NT2/D1 (cell line): ENCODE data around the gene TENM4.
A peak's percentile ranks its signal among the peaks of the same experiment; 100 is the strongest.
"Not testable (repeated sequence)": the region's sequence is repeated elsewhere in the genome, so short reads cannot be mapped to it uniquely, and the experiment has no call there.

Source experiments
- DNase-seq: peaks from one replicate; pipeline ENCODE4 v3.0.0-alpha.2; 2011; ENCODE audit warnings: low read depth, low spot score
- H3K27me3 ChIP-seq: 2 replicates; pipeline ENCODE4 v1.6.0; 2011; ENCODE audit warnings: mild to moderate bottlenecking; ENCODE audit not compliant: insufficient read length, insufficient read depth
- H3K36me3 ChIP-seq: 2 replicates; pipeline ENCODE4 v1.6.1; 2011; ENCODE audit warnings: mild to moderate bottlenecking, low read length, mixed read lengths; ENCODE audit not compliant: insufficient read depth, insufficient read length
- H3K4me1 ChIP-seq: 2 replicates; pipeline ENCODE4 v1.5.1; 2011; ENCODE audit not compliant: insufficient read depth, insufficient read length
- H3K4me3 ChIP-seq: 2 replicates; pipeline ENCODE4 v1.5.1; 2011; ENCODE audit warnings: low read depth; ENCODE audit not compliant: insufficient read length
- H3K9ac ChIP-seq: 2 replicates; pipeline ENCODE4 v1.6.0; 2011; ENCODE audit warnings: low read depth; ENCODE audit not compliant: insufficient read length
- H3K9me3 ChIP-seq: 2 replicates; pipeline ENCODE4 v1.5.1; 2011; ENCODE audit warnings: mild to moderate bottlenecking, low read length; ENCODE audit not compliant: insufficient read depth
- SUZ12 ChIP-seq: IDR thresholded peaks from 2 replicates; pipeline ENCODE4 v1.6.1; 2011; ENCODE audit not compliant: insufficient read length, insufficient read depth; ENCODE audit errors: extremely low read depth
- YY1 ChIP-seq: IDR thresholded peaks from 2 replicates; pipeline ENCODE4 v1.6.1; 2011; ENCODE audit not compliant: insufficient read length, insufficient read depth
- ZNF274 ChIP-seq: IDR thresholded peaks from 2 replicates; pipeline ENCODE4 v1.6.1; 2011; ENCODE audit warnings: mild to moderate bottlenecking, low read depth, low read length

TENM4 gene

DNA sequence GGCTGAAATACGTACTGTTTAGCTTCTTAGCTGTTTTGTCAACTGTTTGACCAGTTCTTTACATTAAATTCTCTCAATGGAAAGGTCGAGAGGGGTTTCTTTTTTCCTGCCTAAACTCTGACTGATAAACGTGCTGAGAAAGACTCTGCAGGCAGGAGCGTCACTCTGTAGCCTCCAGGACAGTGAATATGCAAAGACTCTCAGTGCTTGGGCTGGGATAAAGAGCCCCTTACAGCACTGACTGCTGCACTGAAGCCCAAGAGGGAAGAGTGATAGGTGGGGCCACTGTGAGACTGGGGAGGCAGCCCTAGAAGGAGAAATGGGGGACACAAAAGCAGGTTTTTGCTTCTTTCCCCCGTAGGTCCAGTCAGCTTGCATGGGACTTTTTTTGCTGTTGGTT is 213.5 kb downstream of the TENM4 start:
- H3K36me3 ChIP-seq = no peaks in the 10 kb centered on the region
- no peaks in the 10 kb centered on the region for H3K27me3 ChIP-seq
- H3K9ac ChIP-seq = peak overlapping the region; percentile 32
- DNase-seq = no peak
- TF ChIP-seq SUZ12 (no peak), YY1 (no peak), ZNF274 (no peak)
- H3K4me3 ChIP-seq = no peak overlapping the region
- H3K9me3 ChIP-seq = no peaks in the 10 kb centered on the region
- H3K4me1 ChIP-seq = peaks cover 3% of the 10 kb centered on the region

DNA sequence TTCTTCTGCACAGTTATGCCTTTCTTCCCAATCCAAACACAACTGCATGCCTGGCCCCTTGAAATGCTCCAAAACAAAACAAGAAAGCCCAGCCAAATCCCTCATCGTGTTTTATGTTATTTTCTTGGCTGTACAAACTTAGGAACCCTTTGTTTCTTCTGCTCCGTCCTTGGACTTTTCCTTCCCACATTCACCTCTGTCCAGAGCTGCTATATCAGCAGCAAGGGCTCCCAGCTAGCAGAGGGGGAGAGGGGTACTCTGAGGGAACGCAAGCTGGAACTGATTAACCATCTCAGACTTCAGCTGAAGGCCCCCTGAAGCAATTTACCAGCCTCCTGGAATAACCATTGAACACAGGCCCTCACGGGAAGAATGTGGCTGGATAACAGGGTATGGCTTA is 214.7 kb downstream of the TENM4 start:
- no peaks in the 10 kb centered on the region for H3K36me3 ChIP-seq
- no peaks in the 10 kb centered on the region for H3K9me3 ChIP-seq
- DNase-seq = no peak
- no peak overlapping the region for H3K4me3 ChIP-seq
- no peaks in the 10 kb centered on the region for H3K27me3 ChIP-seq
- TF ChIP-seq SUZ12 = no peak
- H3K9ac ChIP-seq = no peak overlapping the region
- H3K4me1 ChIP-seq = peaks cover 3% of the 10 kb centered on the region

DNA sequence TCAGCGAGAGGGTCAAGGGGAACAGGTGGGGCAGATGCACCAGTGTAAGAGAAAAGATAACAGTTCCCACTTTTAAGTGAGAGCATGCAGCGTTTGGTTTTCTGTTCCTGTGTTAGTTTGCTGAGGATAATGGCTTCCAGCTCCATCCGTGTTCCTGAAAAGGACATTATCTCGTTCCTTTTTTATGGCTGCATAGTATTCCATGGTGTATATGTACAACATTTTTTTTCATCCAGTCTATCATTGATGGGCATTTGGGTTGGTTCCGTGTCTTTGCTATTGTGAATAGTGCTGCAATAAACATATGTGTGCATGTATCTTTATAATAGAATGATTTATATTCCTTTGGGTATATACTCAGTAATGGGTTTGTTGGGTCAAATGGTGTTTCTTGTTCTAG is 218.7 kb downstream of the TENM4 start:
- not testable (repeated sequence) for DNase-seq, H3K4me1 ChIP-seq, H3K36me3 ChIP-seq, H3K9me3 ChIP-seq, H3K4me3 ChIP-seq, H3K27me3 ChIP-seq, H3K9ac ChIP-seq

DNA sequence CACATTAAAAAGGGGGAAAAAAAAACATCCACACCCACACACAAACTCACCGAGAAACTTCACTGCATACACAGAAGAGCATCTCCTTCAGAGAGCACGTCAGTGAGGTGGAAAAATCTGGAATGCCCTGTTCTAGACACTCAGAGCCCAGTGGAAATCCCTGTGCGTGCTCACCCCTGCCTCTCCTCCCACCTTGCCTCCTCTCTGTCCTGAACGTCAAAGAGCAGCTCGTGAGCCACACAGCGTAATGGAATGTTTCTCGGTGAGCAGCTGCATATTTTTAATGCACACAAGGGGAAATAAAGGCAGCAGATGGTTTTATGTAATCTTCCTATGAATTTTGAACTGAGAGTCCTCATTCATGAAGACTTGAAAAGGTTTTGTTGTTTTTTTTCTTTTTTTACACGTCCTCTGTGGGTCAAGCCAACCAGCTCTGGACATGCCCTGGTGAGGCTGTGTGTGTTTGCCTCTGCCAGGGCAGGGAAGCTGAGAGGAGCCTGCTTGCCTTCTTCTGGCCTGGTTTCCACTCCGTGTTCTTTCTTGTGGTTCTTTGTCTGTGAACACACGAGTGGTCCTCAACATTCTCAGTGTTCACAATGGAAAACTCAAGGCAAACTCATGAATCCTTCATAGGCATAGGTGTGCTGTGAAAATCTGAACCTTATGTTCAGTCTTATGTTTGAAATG is 219.2 kb downstream of the TENM4 start:
- H3K36me3 ChIP-seq = no peaks in the 10 kb centered on the region
- H3K27me3 ChIP-seq = no peaks in the 10 kb centered on the region
- H3K4me1 ChIP-seq = peaks cover 3% of the 10 kb centered on the region
- no peak for TF ChIP-seq ZNF274
- TF ChIP-seq SUZ12 = no peak
- no peak for TF ChIP-seq YY1
- no peak overlapping the region for H3K4me3 ChIP-seq
- H3K9ac ChIP-seq = no peak overlapping the region
- H3K9me3 ChIP-seq = no peaks in the 10 kb centered on the region
- DNase-seq = no peak

DNA sequence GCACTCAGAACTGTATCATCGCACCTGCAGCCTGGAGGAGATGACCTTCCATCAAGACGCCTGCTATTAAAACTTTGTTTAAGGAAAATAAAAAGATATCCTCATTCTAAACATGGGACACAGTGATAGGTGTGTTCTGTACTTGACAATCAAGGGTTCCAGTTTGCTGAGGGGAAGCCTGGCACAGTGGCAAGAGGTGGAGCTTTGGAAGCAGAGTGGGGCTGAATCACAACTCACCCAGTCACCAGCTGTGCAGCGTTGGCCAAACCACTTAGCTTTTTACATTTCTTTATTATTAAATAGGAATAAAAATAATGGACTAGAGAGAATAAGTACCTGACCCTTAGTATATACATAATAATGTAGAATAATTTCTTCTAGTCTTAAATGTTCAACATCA is 220.7 kb downstream of the TENM4 start:
- TF ChIP-seq SUZ12 (no peak), YY1 (no peak), ZNF274 (no peak)
- Histone ChIP-seq H3K4me1 (peaks cover 3% of the 10 kb centered on the region), H3K36me3 (no peaks in the 10 kb centered on the region), H3K9ac (no peak overlapping the region), H3K4me3 (no peak overlapping the region), H3K9me3 (no peaks in the 10 kb centered on the region), H3K27me3 (no peaks in the 10 kb centered on the region)
- no peak for DNase-seq

DNA sequence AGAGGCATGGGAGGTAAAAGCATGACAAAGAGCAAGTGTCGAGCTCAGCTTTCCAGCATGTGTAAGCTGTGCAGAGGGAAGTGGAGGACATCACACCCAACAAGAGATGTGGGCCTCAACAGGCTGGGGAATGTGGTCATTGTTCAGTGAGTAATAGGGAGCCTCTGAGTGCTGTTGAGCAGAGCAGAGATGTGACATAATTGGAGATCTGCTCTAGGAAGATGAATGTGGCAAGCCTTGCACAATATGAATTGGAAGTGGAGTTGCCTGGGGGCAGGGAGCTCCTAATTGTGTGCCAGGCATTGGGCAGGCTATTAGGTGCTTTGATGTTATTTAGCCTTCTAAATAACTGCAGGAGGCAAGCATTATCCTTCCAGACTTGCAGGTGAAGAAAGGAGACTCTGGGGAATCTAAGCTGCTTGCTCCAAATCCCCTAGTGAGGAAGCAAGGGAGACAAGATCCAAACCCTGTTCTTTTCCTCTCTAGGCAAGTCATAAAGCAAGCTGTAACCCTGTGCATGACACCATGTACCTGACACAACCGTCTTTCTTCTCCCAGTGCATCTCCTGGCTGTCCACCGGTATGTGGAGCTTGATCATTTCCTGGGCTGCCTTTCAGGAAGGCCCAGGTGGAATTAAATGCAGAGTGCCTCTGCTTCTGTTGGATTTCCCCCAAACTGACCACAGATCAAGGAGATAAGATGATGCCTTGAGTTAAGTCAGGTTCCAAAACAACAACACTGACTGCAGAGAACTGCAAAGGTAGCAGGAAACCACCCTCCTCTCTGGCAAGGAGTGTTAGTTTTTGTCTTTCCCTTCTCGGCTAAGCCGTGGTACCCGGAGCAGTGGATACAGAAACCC is 221.4 kb downstream of the TENM4 start:
- TF ChIP-seq SUZ12 = no peak
- no peak for TF ChIP-seq YY1
- no peak for TF ChIP-seq ZNF274
- Histone ChIP-seq H3K4me3 (no peak overlapping the region), H3K4me1 (peaks cover 3% of the 10 kb centered on the region), H3K9me3 (no peaks in the 10 kb centered on the region), H3K9ac (no peak overlapping the region), H3K27me3 (no peaks in the 10 kb centered on the region), H3K36me3 (no peaks in the 10 kb centered on the region)
- DNase-seq = no peak

DNA sequence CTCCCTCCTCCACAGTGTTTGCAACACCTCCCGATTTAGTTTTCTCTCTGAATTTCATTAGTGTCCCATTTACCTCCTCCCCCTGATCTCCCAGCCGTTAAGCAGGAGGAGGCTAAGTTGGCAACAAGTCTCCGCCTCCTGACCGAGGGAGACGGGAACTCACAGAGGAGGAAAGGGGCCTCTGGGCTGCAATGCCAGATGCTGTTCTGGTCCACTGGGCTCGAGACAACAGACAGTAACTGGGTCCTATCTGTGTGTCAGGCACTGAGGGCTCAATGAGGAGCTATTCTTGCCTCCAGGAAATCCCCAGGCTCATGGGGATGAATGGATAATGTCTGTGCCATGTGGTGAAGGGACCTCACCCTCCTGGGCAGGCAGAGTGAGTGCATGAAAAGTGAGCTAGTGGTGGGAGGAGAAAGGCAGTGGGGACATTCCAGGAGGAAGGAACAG is 228.1 kb downstream of the TENM4 start:
- no peaks in the 10 kb centered on the region for H3K27me3 ChIP-seq
- DNase-seq = no peak
- no peak overlapping the region for H3K4me3 ChIP-seq
- H3K36me3 ChIP-seq = no peaks in the 10 kb centered on the region
- no peak overlapping the region for H3K9ac ChIP-seq
- H3K9me3 ChIP-seq = no peaks in the 10 kb centered on the region
- TF ChIP-seq YY1 = no peak
- TF ChIP-seq SUZ12 = no peak
- TF ChIP-seq ZNF274 = no peak
- H3K4me1 ChIP-seq = no peaks in the 10 kb centered on the region
